Measurements from ENCODE around the gene KRTAP13-2. TPM values are rescaled to one million over a fixed set of nuclear protein-coding genes. Genes with fewer than 3 reads are reported as not detected.

The KRTAP13-2 gene
- total and polyA plus RNA-seq, 9 of the 15 experiments (the other 6 are each of a cell fraction or from before 2014, with no cell fraction given) = not detected

- DNase-seq (ENCODE audit: extremely low read depth in 1 of 4, low spot score in 3 of 4) (peak in 3 of 4 experiments; percentile 8 to 43 (median 9)), ATAC-seq (peak; percentile 67), FAIRE-seq (no peak)
- H3K36me3 ChIP-seq (ENCODE audit: control insufficient read depth, insufficient read depth, low read length) = no peaks in the 10 kb centered on the region
- ChIA-PET CTCF (ENCODE audit: low intra/inter-chr PET ratio) (no interaction called here), POLR2A (no interaction called here)
- BruUV-seq (replicated peaks) = no TSS peak
- H3K4me2 ChIP-seq (ENCODE audit: insufficient read depth, low read length) = no peak overlapping the region
- H3K27me3 ChIP-seq (ENCODE audit: control insufficient read depth in 2 of 2, insufficient read depth in 2 of 2, low read length in 2 of 2) = no peaks in the 10 kb centered on the region
- H3K4me1 ChIP-seq (replicated peaks in 1 of 2; ENCODE audit: control insufficient read depth in 2 of 2, insufficient read depth in 2 of 2, low read length in 2 of 2) = no peaks in the 10 kb centered on the region
- H4K20me1 ChIP-seq (replicated peaks; ENCODE audit: control insufficient read depth, insufficient read depth, low read length) = no peaks in the 10 kb centered on the region
- H3K27ac ChIP-seq (ENCODE audit: extremely low read depth, low read depth, low read length) = no peak overlapping the region
- in situ Hi-C loops (cut with MboI) (no loop called here), intact Hi-C loops (cut with micrococcal nuclease) (no loop called here)
- no peaks in the 10 kb centered on the region for H3K79me2 ChIP-seq (ENCODE audit: control insufficient read depth, insufficient read depth, low read length)
- H3K9me1 ChIP-seq (ENCODE audit: control insufficient read depth, insufficient read depth, low read length) = no peaks in the 10 kb centered on the region
- 4% methylated on average over 14 of the region's 14 CpGs for WGBS (ENCODE audit: insufficient coverage, low coverage, missing lambda C conversion rate)
- no peaks in the 10 kb centered on the region; the same call in 1 of the 2 replicates for H3K9me3 ChIP-seq (replicated peaks; ENCODE audit: control insufficient read depth, insufficient read depth, low read depth, low read length)
- peak in 1 of 2 experiments; percentile 39; a peak in 2 of 4 replicates for TF ChIP-seq RAD21 (CRISPR knock-in tag; conservative IDR thresholded peaks at IDR 0.05 in 1 of 2, IDR thresholded peaks at IDR 0.05 in 1 of 2)
- TF ChIP-seq PKNOX1 (IDR thresholded peaks at IDR 0.05) = no peak
- TF ChIP-seq SMAD4 (CRISPR knock-in tag; conservative IDR thresholded peaks at IDR 0.05) = no peak
- TF ChIP-seq TFAP4 (CRISPR knock-in tag; IDR thresholded peaks at IDR 0.05; ENCODE audit: borderline replicate concordance) = 0 out of 2 replicates have a peak, but pooled peaks have one; percentile 37
- TF ChIP-seq HOXB6 (CRISPR knock-in tag; IDR thresholded peaks at IDR 0.05; ENCODE audit: borderline replicate concordance) = no peak
- no peak for TF ChIP-seq THRA (IDR thresholded peaks at IDR 0.05)
- TF ChIP-seq BHLHE40 (IDR thresholded peaks at IDR 0.05; ENCODE audit: low read length) = no peak
- TF ChIP-seq CTCF (IDR thresholded peaks at IDR 0.05 in 2 of 3, conservative IDR thresholded peaks at IDR 0.05 in 1 of 3; ENCODE audit: insufficient read depth in 2 of 3, low read depth in 1 of 3, low read length in 3 of 3) = peak; percentile 29 to 39 (median 38); a peak in 4 of 6 replicates
- no peak for TF ChIP-seq ZNF121 (CRISPR knock-in tag; conservative IDR thresholded peaks at IDR 0.05)
- TF ChIP-seq HMG20A (CRISPR knock-in tag; conservative IDR thresholded peaks at IDR 0.05) = no peak
- no peak for TF ChIP-seq KLF10 (CRISPR knock-in tag; IDR thresholded peaks at IDR 0.05)
- TF ChIP-seq CTBP1 (IDR thresholded peaks at IDR 0.05; ENCODE audit: borderline replicate concordance) = no peak
- TF ChIP-seq ZNF212 (CRISPR knock-in tag; IDR thresholded peaks at IDR 0.05) = no peak
- no peak for TF ChIP-seq MAFK (IDR thresholded peaks at IDR 0.05; ENCODE audit: low read length)
- no peak for TF ChIP-seq FOXJ3 (CRISPR knock-in tag; IDR thresholded peaks at IDR 0.05)
- H3K4me3 ChIP-seq = no peak overlapping the region
- H2AFZ ChIP-seq (ENCODE audit: low read depth, low read length) = no peak overlapping the region
- no peak overlapping the region for H3K9ac ChIP-seq (ENCODE audit: insufficient read depth in 1 of 2, low read depth in 2 of 2, low read length in 2 of 2)
These were observed 36.9 kb upstream of the KRTAP13-2 start for GRCh38 chr21:30408782-30409494.

All from K562 (cell line).